VCaP (cell line): ENCODE data around the gene FRK.

Experiments
- H3K27ac ChIP-seq: fragments of 450-650 bp; 2 replicates; pipeline ENCODE4 v1.5.1; 2017
- CTCF ChIP-seq: fragments of 450-650 bp; conservative IDR thresholded peaks from 2 replicates; pipeline ENCODE4 v1.5.1; 2017; ENCODE audit warnings: mild to moderate bottlenecking, moderate library complexity

The FRK gene

GRCh38 chr6:116004841-116005815, 55.6 kb downstream of the FRK start:
- H3K27ac ChIP-seq = no peak overlapping the region
- no peak for TF ChIP-seq CTCF

GRCh38 chr6:116003668-116004067, 57.0 kb downstream of the FRK start:
- no peak overlapping the region for H3K27ac ChIP-seq
- no peak for TF ChIP-seq CTCF

GRCh38 chr6:116002756-116003155, 57.9 kb downstream of the FRK start:
- no peak overlapping the region for H3K27ac ChIP-seq
- TF ChIP-seq CTCF = no peak

GRCh38 chr6:115999235-115999634, 61.5 kb downstream of the FRK start:
- no peak for TF ChIP-seq CTCF
- no peak overlapping the region for H3K27ac ChIP-seq

GRCh38 chr6:115997990-115998585, 62.6 kb downstream of the FRK start:
- H3K27ac ChIP-seq = no peak overlapping the region

GRCh38 chr6:115986026-115986425, 74.7 kb downstream of the FRK start:
- H3K27ac ChIP-seq = no peak overlapping the region
- TF ChIP-seq CTCF = no peak

More at GRCh38 chr6:115997990-115998585, 62.6 kb downstream of the FRK start:
- TF ChIP-seq CTCF = no peak

GRCh38 chr6:115984809-115985208, 75.9 kb downstream of the FRK start:
- TF ChIP-seq CTCF = no peak
- no peak overlapping the region for H3K27ac ChIP-seq
